Skeletal muscle satellite cell (primary cell): ENCODE results near the gene MGAT4A. TPM values are rescaled to one million over a fixed set of nuclear protein-coding genes. Genes with fewer than 3 reads are reported as not detected.

ENCODE experiments used
- H3K27me3 ChIP-seq: 2 replicates; pipeline ENCODE4 v1.7.0; 2013; ENCODE audit warnings: low read length; ENCODE audit not compliant: control insufficient read depth, insufficient read depth
- H3K36me3 ChIP-seq: 2 replicates; pipeline ENCODE4 v1.7.0; 2013; ENCODE audit warnings: mild to moderate bottlenecking, control low read depth, low read length; ENCODE audit not compliant: insufficient read depth
- H3K4me1 ChIP-seq: 2 replicates; pipeline ENCODE4 v1.7.0; 2013; ENCODE audit warnings: low read length; ENCODE audit not compliant: control insufficient read depth, insufficient read depth
- H3K4me2 ChIP-seq: 2 replicates; pipeline ENCODE4 v1.7.0; 2013; ENCODE audit warnings: mild to moderate bottlenecking, low read length
- H3K4me3 ChIP-seq: 2 replicates; pipeline ENCODE4 v1.7.0; 2013; ENCODE audit warnings: low read length
- H3K9ac ChIP-seq: 2 replicates; pipeline ENCODE4 v1.7.0; 2013; ENCODE audit warnings: mild to moderate bottlenecking, low read depth, low read length, moderate library complexity
- H3K9me3 ChIP-seq: replicated peaks from 2 replicates; pipeline ENCODE4 v1.7.0; 2013; ENCODE audit warnings: mild to moderate bottlenecking, control low read depth, low read length
- total RNA-seq: library from RNA; depleted of rRNA; stranded (reverse); fragments of >200 nt; gene quantifications from 2 replicates; pipeline ENCODE4 v1.2.3, GENCODE V29; 2012; rRNA removed

MGAT4A gene
- total RNA-seq = 0.22 TPM in 1 of 2 replicates, not detected in the other

DNA sequence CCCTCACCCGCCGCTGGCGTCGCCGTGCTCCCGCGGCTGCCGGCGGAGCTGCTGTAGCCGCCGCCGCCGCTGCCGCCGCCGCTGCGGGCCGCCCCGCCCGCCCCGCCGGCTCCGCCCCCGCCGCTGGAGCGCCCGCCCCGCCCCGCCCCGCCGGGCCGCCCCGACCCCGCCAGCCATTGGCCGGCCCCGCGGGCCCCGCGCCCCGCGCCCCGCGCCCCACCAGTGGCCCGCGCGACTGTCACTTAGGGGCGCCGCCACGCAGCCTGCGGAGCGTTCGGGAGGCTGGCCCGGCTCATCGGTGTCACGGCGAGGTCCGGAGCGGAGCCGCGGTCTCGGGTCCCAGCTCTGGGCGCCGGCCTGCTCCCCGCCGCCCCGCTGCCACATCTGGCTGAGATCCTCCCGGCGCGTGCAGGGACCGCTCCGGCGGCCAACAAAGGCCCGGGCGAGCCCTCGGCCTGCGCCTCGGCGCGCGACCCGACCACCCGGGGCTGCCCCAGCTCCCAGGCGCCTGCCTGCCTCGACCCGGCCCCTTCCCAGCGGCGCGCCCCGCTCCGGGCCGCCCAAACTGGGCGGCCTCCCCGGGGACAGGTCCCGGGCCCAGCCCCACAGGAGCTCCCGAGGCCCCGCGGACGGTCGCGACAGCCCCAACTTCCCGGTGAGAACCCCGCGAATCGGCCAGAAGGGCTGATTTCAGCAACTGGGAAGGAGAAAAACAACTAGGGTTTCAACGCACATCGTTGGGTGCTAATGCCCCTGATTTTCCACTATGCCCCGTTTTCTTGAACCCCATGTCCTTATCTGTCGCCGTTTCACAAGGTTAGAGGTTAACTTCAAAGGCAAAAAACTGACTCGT, at the start of gene MGAT4A:
Gene MGAT4A, minus strand, starts transcription at position 92 of the 853 bp plus-strand sequence. CDS start 4,800 bp downstream, outside the sequence.
- Histone ChIP-seq H3K9me3 (no peaks in the 10 kb centered on the region), H3K4me1 (peaks cover 5% of the 10 kb centered on the region), H3K9ac (peak within 1 kb of the TSS; percentile 66), H3K36me3 (no peaks in the 10 kb centered on the region), H3K27me3 (peaks cover 59% of the 10 kb centered on the region), H3K4me2 (peak within 1 kb of the TSS; percentile 87), H3K4me3 (peak within 1 kb of the TSS; percentile 73)

DNA sequence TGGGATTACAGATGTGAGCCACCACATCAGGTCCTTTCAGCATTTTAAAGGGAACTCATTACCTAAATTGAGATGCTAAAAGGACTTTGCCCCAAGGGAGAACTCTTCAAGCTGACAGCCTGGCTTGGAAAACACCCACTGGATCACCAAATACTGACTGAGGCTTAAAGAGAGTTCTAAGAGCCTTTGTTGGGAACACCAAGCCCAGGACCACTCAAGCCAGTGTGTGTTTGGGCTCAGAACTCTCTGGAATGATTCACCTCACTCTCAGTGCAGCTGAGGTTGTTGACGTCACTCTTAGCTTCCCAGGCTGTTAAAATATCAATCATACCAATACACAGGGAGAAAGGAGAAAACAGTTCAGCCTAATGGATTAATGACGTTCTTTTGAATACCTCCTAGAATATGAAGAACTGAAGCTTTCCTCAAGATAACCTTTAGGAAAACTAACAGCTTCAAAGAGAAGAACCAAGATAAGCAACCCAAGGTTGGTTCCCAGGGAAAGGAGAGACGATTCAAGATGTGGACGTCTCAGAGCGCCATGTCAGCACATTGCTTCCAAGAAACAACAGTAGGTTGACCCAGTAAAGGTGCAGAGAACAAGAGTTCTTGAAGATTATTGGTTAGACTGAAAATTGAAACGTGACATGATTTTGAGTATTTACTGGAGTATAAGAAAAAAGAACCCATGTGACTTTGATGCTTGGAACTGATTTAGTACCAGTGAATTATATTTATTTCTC, 48.0 kb upstream of the MGAT4A start:
- no peak overlapping the region for H3K9ac ChIP-seq
- no peak overlapping the region for H3K4me3 ChIP-seq
- H3K4me2 ChIP-seq = no peak overlapping the region

DNA sequence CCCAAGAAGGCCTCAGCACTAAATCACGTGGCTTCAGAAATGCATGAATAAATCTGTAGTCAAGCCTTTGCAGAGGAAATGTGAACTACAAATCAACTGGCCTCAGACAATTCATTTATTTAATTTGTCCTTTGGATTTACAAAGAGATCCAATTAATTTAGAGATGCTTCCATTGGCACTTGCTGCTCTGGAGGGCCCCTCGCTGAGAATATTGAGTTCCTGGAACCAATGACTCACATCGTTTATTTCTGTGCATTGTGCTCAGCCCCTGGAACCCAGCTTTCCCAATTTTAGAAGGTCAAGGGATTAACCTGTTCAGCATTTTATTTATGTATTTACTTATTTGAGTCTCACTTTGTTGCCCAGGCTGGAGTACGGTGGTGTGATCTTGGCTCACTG, 47.2 kb upstream of the MGAT4A start:
- Histone ChIP-seq H3K9me3 (no peaks in the 10 kb centered on the region), H3K4me3 (no peak overlapping the region), H3K9ac (no peak overlapping the region), H3K36me3 (no peaks in the 10 kb centered on the region), H3K4me2 (no peak overlapping the region), H3K27me3 (peaks cover 12% of the 10 kb centered on the region), H3K4me1 (peaks cover 6% of the 10 kb centered on the region)

More for the DNA sequence above, 48.0 kb upstream of the MGAT4A start:
- no peaks in the 10 kb centered on the region for H3K36me3 ChIP-seq
- peaks cover 6% of the 10 kb centered on the region for H3K4me1 ChIP-seq
- H3K27me3 ChIP-seq = peaks cover 7% of the 10 kb centered on the region
- H3K9me3 ChIP-seq = no peaks in the 10 kb centered on the region

DNA sequence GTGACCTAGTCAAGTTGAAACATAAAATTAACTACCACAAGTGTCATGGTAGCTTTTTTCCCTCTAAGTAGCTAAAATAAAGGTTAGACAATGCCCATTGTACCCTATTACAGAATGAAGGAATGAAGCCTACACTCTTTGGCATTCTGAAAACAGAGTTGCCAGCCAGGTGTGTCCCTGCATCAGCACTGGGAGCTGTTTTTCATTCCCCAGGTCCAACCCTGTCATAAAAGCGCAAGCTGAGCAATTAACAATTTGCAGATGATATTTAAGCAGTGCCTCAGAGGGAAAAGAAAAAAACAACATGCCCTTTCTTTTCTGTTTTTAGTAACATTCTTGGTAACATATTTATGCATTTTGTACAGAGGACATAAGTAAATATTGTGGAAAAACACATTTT, 46.8 kb upstream of the MGAT4A start:
- Histone ChIP-seq H3K9ac (no peak overlapping the region), H3K9me3 (no peaks in the 10 kb centered on the region), H3K4me1 (peaks cover 6% of the 10 kb centered on the region), H3K36me3 (no peaks in the 10 kb centered on the region), H3K27me3 (peaks cover 16% of the 10 kb centered on the region), H3K4me2 (no peak overlapping the region), H3K4me3 (no peak overlapping the region)

DNA sequence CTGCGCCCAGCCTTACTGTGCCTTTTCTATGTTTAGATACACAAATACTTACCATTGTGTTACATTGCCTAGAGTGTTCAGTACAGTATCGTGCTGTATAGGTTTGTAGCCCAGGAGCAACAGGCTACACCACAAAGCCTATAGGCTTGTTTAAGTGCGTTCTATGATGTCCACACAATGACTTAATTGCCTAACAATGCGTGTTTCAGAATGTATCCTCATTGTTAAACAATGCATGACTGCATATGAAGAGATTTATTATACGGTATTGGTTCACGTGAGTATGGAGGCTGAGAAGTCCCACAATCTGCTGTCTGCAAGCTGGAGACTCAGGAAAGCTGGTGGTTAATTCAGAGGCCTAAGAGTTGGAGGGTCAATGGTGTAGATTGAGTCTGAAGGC, 46.1 kb upstream of the MGAT4A start:
- H3K4me3 ChIP-seq = no peak overlapping the region
- H3K27me3 ChIP-seq = peaks cover 20% of the 10 kb centered on the region
- H3K9me3 ChIP-seq = no peaks in the 10 kb centered on the region
- H3K4me2 ChIP-seq = no peak overlapping the region
- no peaks in the 10 kb centered on the region for H3K36me3 ChIP-seq
- peaks cover 6% of the 10 kb centered on the region for H3K4me1 ChIP-seq
- H3K9ac ChIP-seq = no peak overlapping the region

DNA sequence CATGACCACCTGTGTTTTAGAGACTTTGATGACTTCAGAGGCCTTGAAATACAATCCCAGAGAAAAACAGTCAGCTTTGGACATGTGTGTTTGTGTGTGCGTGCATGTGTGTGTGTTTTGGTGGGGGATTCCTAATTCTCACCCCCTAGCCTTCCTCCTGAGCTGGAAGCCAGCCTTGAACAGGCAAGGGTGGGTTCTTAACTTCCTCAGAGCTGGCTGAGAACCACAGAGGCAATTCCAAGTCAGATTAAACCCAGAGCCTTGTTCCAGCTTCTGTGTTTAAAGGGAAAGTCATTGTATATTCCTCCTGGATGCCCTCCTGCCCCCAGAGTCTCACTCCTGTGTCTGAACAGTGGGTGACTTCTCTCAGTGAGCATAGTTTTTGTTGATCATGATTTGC, 45.2 kb upstream of the MGAT4A start:
- Histone ChIP-seq H3K9me3 (no peaks in the 10 kb centered on the region), H3K27me3 (peaks cover 29% of the 10 kb centered on the region), H3K36me3 (no peaks in the 10 kb centered on the region), H3K9ac (no peak overlapping the region), H3K4me1 (peaks cover 6% of the 10 kb centered on the region), H3K4me3 (no peak overlapping the region), H3K4me2 (no peak overlapping the region)

DNA sequence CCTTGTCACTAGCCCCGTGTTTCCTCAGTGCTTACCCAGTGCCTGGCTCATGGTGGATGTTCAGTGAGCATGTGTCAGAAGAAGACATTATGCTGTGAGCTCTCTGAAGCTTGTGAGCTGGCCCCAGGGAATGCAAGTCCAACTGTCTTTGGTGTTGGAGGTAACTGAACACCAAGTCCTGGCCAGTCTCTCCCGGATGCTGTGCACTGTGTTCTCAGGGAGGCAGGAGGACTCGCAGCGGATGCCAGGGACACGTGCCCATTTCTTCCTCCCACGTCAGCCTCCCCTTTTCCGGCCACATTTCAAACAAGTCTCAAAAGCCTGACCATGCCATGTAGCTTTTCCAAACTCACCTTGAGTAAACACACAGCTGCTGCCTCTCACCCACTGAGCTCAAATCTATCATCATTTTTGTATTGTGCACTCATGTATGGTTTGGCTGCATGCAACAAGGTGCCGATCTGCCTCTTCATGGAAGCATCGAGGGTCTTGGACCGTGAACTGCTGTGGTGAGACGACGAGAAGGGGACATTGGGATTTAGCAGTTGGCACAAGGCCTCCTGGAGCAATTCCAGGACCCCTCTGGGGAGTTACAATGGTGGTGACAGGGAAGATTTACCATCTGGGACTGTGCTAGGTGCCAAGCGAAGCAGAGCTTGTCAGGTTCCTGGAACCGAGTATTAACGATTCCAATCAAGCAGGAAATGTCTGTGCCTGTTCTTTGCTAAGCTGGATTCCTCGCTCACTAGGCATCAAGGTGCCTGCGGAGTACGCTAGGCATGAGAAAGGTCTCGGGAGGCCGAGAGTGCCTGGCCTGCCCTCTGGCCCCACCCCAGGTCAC, 44.4 kb upstream of the MGAT4A start:
- Histone ChIP-seq H3K4me1 (peaks cover 6% of the 10 kb centered on the region), H3K27me3 (peaks cover 29% of the 10 kb centered on the region), H3K4me2 (no peak overlapping the region), H3K4me3 (no peak overlapping the region), H3K36me3 (no peaks in the 10 kb centered on the region), H3K9ac (no peak overlapping the region), H3K9me3 (no peaks in the 10 kb centered on the region)

DNA sequence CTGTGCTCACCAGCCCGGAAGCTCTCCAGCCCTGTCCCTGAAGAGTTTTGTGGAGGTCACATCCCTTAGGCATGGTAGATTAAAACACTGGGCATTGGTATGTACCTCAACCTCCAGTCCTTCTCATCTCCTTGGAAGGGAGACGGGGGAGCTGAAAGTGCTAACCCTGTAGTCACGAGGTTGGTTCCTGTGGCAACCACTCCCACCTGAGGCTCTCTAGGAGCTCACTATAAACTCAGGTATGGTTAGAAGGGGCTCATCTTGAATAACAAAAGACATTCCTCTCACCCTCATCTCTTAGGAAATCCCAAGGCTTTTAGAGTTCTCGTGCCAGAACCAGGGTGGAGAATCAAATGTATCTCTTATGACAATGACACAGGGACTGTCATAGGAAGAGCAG, 43.0 kb upstream of the MGAT4A start:
- Histone ChIP-seq H3K4me3 (no peak overlapping the region), H3K9me3 (no peaks in the 10 kb centered on the region), H3K9ac (no peak overlapping the region), H3K4me1 (peaks cover 10% of the 10 kb centered on the region), H3K4me2 (no peak overlapping the region), H3K36me3 (no peaks in the 10 kb centered on the region), H3K27me3 (peaks cover 29% of the 10 kb centered on the region)

DNA sequence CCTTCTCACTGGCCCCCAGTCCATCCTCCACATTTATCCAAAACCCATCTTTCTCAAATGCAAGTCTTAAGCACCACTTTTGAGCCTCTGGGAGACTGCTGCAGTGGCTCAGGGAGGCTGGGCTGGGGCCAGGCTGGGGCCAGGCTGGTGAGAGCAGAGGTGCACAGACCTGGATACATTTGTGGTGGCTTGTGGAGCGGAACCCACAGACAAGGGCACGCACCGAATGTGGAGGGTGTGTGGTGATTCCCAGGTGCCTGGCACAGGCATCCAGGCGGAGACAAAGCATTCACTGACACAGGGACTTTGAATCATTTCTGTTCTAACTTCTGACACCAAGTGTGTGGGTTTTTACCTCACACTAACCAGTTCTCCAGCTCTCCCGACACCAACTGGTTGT, 42.2 kb upstream of the MGAT4A start:
- no peak overlapping the region for H3K4me2 ChIP-seq
- no peaks in the 10 kb centered on the region for H3K9me3 ChIP-seq
- H3K9ac ChIP-seq = no peak overlapping the region
- H3K4me3 ChIP-seq = no peak overlapping the region
- H3K36me3 ChIP-seq = no peaks in the 10 kb centered on the region
- peaks cover 18% of the 10 kb centered on the region for H3K4me1 ChIP-seq
- H3K27me3 ChIP-seq = peaks cover 29% of the 10 kb centered on the region

DNA sequence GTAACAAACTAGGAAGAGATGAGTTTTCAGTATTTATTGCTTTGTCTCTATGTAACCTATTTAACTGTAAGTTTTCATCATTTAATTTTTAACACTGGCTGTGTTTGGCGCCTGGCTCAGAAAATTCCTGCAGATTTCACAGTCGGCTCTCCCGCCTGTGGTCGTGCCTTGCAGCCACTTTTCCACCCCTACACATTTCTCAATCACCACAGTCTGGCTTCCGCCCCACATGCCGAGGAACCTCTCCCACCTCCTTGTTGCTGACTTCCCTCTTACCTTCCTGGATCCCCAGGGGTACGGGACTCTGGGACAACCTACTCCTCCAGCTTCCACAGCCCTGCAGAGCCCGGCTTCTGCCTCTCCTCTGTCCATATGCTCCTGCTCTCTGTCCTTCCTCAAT, 41.6 kb upstream of the MGAT4A start:
- H3K4me2 ChIP-seq = no peak overlapping the region
- no peak overlapping the region for H3K9ac ChIP-seq
- peaks cover 29% of the 10 kb centered on the region for H3K27me3 ChIP-seq
- H3K4me1 ChIP-seq = peaks cover 18% of the 10 kb centered on the region
- H3K4me3 ChIP-seq = no peak overlapping the region
- no peaks in the 10 kb centered on the region for H3K36me3 ChIP-seq
- H3K9me3 ChIP-seq = no peaks in the 10 kb centered on the region
